Right lobe of liver (tissue), 4 donors: Measurements from ENCODE around the gene NIPA2.

Source experiments
- POLR2A ChIP-seq: fragments of 450-650 bp; IDR thresholded peaks from one replicate; pipeline ENCODE4 v1.6.1; 2017; ENCODE audit warnings: antibody characterized with exemption, mild to moderate bottlenecking
- TF ChIP-seq, protein P1 (sequence below), 4 donors: fragments of 200-600 bp in 3 of 4; fragments of 450-650 bp in 1 of 4; IDR thresholded peaks; one replicate each; pipeline versions ENCODE4 v1.5.1 to v1.8.0; 2016 to 2022; ENCODE audit warnings: antibody characterized with exemption in 4 of 4, mild to moderate bottlenecking in 2 of 4
- donor health status: DM: no; HTN: no; CAD: no.
- donor health status: DM: no; HTN: no; CAD: no.
- donor health status: DM: no; HTN: yes; CAD: no.

DNA sequence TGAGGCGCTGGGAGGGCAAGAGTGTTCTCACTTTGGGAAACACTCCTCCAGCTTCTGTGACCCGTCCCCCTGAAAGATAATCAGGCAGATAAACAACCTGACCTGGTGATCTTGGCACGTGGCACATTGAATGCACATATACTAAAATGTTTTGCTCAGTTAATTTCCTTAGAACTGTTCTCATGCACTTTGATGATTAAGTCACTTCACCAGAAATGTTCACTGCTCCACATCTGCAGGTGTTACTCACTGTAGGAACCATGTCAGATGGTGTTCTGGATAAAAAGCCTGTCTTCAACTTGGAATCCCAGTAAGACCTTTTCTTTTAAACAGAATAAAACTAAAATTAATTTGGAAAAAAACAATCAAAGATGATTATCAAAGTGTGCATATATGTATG lies 24.6 kb upstream of the NIPA2 start:
- TF ChIP-seq POLR2A: no peak
- TF ChIP-seq, protein P1, sequence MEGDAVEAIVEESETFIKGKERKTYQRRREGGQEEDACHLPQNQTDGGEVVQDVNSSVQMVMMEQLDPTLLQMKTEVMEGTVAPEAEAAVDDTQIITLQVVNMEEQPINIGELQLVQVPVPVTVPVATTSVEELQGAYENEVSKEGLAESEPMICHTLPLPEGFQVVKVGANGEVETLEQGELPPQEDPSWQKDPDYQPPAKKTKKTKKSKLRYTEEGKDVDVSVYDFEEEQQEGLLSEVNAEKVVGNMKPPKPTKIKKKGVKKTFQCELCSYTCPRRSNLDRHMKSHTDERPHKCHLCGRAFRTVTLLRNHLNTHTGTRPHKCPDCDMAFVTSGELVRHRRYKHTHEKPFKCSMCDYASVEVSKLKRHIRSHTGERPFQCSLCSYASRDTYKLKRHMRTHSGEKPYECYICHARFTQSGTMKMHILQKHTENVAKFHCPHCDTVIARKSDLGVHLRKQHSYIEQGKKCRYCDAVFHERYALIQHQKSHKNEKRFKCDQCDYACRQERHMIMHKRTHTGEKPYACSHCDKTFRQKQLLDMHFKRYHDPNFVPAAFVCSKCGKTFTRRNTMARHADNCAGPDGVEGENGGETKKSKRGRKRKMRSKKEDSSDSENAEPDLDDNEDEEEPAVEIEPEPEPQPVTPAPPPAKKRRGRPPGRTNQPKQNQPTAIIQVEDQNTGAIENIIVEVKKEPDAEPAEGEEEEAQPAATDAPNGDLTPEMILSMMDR (IDR thresholded peaks at IDR 0.05): no peak
